ENCODE data around the gene CACNA2D2.

Gene CACNA2D2

GRCh38 chr3:50534681-50535330 is 31.4 kb upstream of the CACNA2D2 start:
- DNase-seq (ENCODE audit: low spot score), result no peak
- TF ChIP-seq, protein P1, sequence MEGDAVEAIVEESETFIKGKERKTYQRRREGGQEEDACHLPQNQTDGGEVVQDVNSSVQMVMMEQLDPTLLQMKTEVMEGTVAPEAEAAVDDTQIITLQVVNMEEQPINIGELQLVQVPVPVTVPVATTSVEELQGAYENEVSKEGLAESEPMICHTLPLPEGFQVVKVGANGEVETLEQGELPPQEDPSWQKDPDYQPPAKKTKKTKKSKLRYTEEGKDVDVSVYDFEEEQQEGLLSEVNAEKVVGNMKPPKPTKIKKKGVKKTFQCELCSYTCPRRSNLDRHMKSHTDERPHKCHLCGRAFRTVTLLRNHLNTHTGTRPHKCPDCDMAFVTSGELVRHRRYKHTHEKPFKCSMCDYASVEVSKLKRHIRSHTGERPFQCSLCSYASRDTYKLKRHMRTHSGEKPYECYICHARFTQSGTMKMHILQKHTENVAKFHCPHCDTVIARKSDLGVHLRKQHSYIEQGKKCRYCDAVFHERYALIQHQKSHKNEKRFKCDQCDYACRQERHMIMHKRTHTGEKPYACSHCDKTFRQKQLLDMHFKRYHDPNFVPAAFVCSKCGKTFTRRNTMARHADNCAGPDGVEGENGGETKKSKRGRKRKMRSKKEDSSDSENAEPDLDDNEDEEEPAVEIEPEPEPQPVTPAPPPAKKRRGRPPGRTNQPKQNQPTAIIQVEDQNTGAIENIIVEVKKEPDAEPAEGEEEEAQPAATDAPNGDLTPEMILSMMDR (IDR thresholded peaks at IDR 0.05; ENCODE audit: extremely low read depth, insufficient read depth, missing control alignments), result no peak
- in situ Hi-C loops (cut with MboI; ENCODE audit: low pct_unique_long_range_greater_than_20kb, low sequenced_read_pairs, unreplicated experiment), result no loop called here

- TF ChIP-seq, protein P1 (IDR thresholded peaks at IDR 0.05; ENCODE audit: extremely low read depth, insufficient read depth, missing control alignments), result no peak
- no peak for DNase-seq (ENCODE audit: low spot score)
- in situ Hi-C loops (cut with MboI; ENCODE audit: low pct_unique_long_range_greater_than_20kb, low sequenced_read_pairs, unreplicated experiment), result no loop called here
Observed at GRCh38 chr3:50533807-50534461, 30.5 kb upstream of the CACNA2D2 start.

GRCh38 chr3:50533316-50533715 is 29.9 kb upstream of the CACNA2D2 start:
- TF ChIP-seq, protein P1 (IDR thresholded peaks at IDR 0.05; ENCODE audit: extremely low read depth, insufficient read depth, missing control alignments), result no peak
- in situ Hi-C loops (cut with MboI; ENCODE audit: low pct_unique_long_range_greater_than_20kb, low sequenced_read_pairs, unreplicated experiment), result no loop called here
- no peak for DNase-seq (ENCODE audit: low spot score)

DNA sequence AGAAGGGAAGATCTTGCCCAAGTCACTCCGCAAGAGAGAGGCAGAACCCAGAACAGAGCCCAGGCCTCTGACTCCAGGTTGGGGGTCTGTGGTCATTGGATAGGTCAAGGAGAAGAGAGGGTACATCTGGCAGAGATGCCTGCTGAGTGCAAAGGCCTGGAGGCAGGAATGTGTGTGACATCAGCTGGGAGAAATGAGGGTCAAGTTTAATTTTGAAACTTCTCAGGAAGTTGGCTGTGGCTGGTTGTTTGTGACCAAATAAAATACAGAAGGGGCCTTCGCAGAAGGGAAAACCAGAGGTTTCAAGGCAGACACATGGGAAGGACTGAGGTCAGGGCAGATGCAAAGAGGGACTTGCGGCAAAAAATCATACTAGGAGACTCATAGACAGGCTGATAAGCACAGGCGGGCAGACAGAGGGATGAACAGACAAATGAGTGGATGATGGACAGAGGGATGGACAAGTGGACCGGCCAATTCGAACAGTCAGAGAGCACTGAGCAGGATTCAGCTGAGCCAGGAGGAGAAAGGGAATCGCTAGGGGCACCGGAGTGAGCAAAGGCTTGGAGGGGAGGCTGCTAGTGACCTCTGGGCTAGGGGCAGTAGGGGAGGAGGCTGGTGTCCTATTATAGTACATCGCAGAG is 28.8 kb upstream of the CACNA2D2 start:
- TF ChIP-seq, protein P1 (IDR thresholded peaks at IDR 0.05; ENCODE audit: extremely low read depth, insufficient read depth, missing control alignments), result no peak
- in situ Hi-C loops (cut with MboI; ENCODE audit: low pct_unique_long_range_greater_than_20kb, low sequenced_read_pairs, unreplicated experiment), result no loop called here
- no peak for DNase-seq (ENCODE audit: low spot score)

DNA sequence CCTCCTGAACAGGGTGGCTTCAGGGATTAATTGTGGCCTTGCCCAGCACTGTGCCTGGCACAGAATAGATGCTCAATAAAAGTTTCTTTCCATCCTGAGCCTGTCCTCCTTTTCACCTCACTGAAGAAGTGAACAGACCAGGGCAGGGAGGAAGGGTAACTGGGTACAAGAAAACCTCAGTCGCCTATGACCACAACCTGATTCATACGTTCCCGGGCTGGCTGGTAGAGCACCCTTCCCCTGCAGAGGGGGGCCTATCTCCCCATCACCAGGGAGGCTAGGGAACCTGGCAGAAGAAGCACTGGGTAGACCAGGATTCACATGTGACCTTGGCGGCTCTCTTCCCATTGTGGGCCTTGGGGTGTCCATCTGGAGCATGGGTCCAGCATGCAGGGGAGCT is 27.8 kb upstream of the CACNA2D2 start:
- in situ Hi-C loops (cut with MboI; ENCODE audit: low pct_unique_long_range_greater_than_20kb, low sequenced_read_pairs, unreplicated experiment), result no loop called here
- no peak for DNase-seq (ENCODE audit: low spot score)
- TF ChIP-seq, protein P1 (IDR thresholded peaks at IDR 0.05; ENCODE audit: extremely low read depth, insufficient read depth, missing control alignments), result no peak

DNA sequence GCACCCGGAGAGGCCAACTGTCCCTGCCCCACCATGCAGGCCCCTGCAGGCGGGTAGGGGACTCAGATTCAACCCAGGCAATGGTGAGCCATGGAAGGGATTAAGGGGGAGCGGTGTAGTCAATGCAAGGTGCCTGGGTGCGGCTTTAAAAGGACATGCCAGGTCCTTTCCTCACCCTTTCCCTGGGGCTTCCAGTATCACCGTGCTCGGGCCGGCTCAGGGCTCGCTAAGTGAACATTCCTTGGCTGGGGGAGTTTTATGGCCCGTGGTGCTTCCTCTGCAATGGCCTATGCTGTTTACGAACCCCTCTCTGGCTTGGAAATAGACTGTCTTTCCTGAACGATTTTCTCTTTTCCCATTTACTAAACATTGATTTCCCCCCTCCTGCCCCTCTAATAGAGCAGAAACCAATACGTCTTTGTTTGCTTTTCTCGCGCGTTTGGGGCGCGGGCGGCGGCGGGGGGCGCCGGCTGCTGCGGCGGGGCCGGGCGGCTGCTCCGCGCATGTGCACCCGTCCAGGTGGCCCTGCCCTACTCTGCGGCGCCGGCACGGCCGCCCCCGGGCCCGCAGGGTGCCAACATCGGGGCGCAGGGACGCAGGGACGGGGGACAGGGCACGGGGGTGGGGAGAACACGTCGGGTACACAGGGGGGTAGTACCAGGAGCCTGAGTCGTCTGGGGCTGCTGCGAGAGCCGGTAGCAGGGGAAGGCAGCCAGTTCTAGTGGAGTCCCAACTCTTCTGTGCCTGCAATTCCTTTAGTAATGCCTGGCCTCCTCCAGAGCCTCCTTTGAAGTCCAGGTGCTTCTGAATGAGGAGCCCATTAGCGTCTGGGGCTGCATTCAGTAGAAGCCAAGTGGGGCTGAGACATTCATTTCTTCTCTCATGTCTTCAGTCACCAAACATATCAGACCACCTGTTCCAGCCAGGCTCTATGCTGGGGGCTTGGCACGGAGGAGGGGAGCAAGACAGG is 26.9 kb upstream of the CACNA2D2 start:
- DNase-seq (ENCODE audit: low spot score), result no peak
- TF ChIP-seq, protein P1 (IDR thresholded peaks at IDR 0.05; ENCODE audit: extremely low read depth, insufficient read depth, missing control alignments), result no peak
- in situ Hi-C loops (cut with MboI; ENCODE audit: low pct_unique_long_range_greater_than_20kb, low sequenced_read_pairs, unreplicated experiment), result no loop called here
